Stimulated activated CD8-positive, alpha-beta memory T cell treated with anti-CD3 and anti-CD28 coated beads, Interleukin-15, amount 100 ng/mL, for 1 hour (primary cell): ENCODE results near the gene ZFYVE16.
"Not testable (repeated sequence)": the region's sequence is repeated elsewhere in the genome, so short reads cannot be mapped to it uniquely, and the experiment has no call there.

ENCODE experiments used
- DNase-seq: peaks from one replicate; pipeline ENCODE4 v3.0.0-alpha.2; 2020; ENCODE audit warnings: low read depth

The ZFYVE16 gene

DNA sequence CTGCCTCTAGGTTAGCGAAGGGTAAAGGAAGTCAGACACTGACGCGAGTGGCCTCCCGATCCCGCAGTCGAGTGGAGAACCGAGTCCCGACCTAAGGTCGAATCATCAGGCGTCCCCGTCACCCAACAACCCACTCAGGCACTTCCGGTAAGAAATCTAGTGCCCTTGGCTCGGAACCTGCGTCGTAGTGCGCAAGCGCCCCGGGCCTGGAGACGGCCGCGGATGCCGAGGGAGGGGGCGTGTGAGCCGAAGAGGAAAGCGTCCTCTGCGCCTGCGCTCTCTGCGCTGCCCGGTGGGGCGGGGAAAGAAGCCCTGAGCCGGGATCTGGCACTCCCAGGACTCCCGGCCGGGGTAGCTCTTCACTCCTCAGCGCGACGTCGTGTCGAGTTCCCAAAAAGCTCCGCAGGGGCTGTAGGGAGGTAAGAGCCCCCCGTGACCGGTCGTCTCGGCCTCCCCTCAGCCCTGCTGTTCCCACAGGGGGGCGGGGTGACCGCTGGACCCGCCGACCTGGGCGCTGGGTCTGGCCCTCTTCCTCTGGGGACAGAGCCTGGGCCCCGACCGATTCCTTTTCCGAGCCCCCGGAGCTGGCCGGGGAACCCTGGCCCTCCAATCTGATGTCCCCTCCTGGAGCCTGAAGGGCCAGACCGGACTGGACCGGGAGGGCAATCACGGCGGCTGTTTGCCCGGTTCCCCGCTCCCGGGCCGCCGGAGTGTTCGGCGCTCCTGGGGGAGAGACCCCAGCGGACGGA, at the start of gene ZFYVE16:
Gene ZFYVE16, plus strand, starts transcription at position 330 of the 749 bp plus-strand sequence. CDS start 26,084 bp downstream, outside the sequence.
- peak; percentile 89 for DNase-seq

DNA sequence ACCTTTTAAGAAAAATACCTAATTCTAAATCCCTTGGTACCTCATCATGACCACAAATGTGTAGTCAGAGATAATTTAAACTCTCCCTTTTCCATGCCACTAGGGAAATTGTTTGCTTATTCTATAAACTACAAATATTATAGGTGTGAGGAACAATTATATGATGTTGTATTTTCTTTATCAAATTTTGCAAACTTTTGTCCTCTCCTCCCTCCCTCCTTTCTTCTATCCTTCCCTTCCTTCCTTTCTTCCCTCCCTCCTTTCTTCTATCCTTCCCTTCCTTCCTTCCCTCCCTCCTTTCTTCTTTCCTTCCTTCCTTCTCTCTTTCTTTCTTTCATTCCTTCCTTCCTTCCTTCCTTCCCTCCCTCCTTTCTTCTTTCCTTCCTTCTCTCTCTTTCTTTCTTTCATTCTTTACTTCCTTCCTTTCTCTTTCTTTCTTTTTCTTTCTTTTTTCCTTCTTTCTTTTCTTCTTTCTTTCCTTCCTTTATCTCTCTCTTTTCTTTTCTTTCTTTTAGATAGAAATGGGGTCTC, 46.9 kb upstream of the ZFYVE16 start:
- DNase-seq = no peak

DNA sequence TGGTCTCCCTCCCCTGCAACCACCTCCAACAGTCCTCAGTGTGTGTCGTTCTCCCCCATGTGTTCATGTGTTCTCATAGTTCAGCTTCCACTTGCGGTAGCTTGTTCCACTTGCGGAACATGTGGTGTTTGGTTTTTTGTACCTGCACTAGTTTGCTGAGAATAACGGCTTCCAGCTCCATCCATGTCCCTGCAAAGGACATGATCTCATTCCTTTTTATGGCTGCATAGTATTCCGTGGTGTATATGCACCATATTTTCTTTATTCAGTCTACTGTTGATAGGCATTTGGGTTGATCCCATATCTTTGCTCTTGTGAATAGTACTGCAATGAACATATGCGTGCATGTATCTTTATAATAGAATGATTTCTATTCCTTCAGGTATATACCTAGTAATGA, 43.0 kb upstream of the ZFYVE16 start:
- DNase-seq = no peak

DNA sequence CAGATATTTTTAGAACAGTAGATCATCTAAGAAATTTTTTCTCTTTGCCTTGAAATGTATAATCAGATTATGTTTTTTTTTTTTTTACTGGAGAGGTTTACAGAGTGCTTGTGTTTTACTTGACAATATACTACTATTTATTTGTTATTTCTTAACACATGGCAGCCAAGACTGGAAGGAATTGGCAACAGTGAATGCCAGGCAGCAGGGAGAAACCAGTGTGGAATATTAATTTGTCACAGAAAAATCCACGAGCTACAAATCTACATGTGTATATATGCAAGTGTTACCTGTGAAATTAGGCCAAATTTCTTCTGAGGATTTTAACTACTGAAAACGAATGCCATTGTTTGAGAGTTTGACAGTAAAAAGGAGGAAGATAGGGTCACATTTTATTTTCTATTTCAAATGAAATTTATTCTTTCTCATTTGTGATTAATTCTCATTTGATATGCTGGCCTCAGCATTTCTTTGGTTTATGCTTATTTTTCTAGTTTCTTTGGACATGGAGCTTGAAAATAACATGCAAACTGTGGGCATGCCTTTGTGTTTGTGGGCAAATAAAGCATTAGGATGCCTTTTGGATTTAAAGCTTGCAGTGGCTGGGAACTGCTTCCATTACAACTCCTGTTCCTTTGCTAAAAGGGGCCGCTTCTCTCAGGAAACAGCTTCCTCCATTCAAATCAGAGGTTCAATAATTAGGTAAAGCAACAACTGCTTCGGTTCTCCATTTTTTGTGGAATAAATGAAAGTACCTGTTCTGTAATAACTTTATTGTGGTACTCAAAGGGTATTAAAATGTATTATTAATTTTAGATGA, 39.0 kb upstream of the ZFYVE16 start:
- DNase-seq = no peak

DNA sequence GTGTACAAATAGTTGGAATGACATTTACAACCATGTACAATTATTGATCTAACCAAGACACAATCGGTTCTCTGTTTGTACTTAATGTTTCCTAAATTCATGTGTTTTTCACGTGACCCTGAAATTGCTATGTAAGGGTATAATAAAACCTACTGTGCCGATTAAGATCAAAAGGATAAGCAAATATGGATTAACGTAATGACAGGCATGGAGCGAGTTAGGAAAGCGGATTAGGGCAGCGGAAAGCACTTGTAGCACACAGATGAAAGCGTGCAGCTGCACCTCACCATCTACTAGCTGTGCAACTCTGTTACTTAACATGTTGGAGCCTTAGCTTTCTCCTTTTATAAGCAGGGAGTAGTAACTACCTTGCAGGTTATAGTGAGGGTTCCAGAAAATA, 38.3 kb upstream of the ZFYVE16 start:
- DNase-seq = no peak

DNA sequence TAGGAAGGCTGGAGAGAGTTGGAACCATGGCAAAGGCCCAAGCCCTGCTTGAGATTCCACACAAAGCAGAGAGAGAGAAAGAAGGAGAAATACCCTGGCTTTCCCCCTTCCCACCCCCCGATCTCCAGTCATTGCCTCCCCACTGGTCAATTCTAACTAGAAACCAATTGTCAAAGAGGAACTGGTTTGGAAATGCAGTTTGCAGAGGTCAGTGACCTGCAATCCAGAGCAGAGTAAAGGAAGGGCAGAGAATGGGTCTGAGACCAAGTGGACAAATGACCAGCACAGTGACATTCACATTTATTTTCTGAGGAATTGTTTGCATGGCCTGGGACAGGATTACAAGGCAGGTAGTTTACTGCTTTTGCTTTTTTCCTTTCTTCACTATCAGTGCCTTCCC, 37.5 kb upstream of the ZFYVE16 start:
- DNase-seq = no peak

DNA sequence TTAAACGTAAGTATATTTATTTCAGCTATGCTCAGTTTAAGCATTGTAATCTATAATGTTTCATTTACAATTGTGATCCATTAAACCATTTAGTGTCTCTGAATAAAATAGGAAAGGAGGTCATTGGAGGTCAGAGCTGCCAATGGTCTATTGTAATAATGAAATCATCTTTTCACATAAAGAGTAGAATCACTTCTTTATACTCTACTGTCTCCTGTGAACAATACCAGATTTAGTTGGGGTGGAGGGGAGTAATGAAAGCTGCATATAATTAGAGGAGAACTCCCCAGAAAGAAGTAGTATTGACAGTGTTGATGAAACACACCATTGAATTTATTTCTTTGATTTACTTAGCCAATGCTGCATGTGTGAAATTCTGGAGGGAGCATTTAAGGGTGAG, 35.1 kb upstream of the ZFYVE16 start:
- DNase-seq = no peak

DNA sequence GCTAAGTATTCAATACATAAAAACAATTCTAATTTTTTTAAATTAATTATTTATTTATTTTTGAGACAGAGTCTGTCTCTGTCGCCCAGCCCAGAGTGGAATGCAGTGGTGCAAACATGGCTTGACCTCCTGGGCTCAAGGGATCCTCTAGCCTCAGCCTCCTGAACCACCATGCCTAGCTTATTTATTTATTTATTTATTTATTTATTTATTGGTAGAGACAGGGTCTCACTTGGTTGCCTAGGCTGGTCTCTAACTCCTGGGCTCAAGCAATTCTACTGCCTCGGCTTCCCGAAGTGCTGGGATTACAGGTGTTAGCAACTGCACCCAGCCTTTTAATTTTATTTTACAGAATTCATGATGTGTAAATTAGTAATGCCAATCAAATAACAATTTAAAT, 33.7 kb upstream of the ZFYVE16 start:
- no peak for DNase-seq

DNA sequence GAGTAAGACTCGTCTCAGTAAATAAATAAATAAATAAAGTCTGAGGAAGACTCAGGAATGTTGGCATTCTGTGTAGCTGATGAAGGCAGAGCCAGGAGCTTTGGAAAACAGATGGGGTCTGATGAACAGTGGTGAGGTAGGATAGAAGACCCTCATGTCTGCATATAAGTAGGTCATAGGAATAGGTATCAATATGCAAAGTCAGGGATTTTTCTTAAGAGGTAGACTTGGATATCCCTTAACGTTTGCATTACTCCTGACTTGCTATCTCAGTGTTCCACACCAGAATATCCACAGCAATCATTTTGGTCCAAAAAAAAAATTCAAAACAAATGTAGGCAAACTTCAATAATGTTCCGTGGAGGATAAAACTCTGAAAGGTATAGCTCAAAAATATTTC, 31.3 kb upstream of the ZFYVE16 start:
- no peak for DNase-seq

DNA sequence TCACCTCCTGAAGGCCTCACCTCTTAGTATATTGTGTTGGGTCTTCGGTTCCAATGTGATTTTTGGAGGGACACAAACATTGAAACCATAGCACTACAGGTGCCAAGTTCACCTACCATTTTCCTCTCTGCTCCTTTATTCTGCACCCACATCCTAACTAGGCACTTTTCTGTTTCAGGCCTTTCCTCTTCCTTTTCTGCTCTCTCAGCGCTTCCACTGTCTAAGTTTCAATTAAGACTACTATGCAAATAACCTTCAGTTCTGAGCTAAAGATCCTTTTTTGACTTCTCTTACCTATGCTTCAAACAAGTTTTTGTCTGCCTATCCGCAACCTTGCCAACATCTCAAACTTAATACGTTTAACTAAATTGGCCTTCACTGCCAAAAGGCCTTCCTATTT, 25.4 kb upstream of the ZFYVE16 start:
- DNase-seq = no peak

DNA sequence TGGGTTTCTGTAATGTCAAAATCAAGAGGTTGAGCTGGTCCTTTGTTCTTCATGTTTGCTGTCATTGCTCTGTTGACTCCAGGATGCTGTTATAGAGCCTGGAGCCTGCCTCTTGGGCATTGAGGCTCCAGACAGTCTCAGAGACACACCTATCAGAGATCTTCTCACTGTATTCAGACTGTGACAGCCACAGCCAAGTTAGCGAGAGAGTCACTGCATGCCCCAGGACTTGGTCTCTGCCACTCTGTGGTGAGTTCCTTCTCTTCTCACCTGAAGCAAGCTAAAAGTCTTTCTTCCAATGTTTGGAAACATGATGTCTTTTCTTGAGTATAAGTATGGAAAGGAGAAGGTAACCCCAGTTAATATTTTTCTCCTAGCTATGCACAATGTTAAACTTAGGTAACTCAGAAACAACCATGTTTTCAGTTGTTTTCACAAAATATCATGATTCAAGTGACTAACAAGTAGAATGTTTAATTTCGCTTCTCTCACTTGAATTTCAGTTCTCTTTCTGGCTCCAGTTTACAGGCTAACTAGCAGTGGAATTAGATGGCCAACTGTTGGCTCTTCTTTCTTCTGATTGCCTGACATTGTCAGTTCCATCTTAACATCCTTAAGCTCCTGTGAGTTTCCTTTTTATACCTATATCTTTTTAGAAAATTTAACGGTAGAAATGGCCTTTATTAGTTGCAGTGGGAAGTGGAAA, 20.6 kb upstream of the ZFYVE16 start:
- DNase-seq = no peak

DNA sequence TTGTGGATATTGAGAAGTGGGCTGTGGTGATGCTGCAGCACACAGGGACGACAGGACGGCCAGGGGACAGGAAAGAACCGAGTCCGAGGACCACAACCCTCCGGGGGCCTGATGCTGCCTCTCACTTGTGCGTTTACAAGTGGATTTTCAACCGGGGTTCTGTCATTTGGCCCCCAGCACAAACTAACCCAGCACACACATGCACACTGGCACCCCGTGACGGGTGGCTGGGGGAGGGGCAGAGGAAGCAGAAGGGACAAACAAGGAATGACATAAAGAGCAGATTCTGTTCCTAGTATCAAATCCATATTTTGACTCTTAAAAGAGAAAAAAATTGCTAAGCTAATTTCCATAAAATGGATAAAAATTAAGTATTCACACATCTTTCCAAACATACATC, 18.3 kb upstream of the ZFYVE16 start:
- DNase-seq = no peak

DNA sequence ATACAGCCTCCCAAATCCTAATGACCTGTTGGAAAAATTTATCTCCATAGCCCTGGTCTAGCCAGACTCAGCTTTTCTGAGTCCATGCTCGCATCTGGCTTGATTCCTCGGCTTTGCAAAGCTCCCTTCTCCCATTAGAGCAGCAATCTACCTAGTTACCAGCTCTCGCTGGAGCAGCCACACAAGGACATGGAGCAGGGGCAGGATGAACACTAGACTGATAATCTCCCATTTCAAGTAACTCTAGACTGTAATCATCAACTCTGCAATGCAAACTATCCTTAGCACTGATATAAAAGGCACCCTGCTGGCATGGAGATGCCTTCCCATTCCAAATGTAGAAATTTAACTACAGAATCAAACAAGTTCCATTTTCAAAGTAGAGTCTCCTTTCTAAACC, 17.5 kb upstream of the ZFYVE16 start:
- not testable (repeated sequence) for DNase-seq

DNA sequence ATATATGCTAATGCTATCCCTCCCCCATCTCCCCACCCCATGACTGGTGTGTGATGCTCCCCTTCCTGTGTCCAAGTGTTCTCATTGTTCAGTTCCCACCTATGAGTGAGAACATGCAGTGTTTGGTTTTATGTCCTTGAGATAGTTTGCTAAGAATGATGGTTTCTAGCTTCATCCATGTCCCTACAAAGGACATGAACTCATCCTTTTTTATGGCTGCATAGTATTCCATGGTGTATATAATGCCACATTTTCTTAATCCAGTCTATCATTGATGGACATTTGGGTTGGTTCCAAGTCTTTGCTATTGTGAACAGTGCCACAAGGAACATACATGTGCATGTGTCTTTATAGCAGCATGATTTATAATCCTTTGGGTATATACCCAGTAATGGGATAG, 16.6 kb upstream of the ZFYVE16 start:
- not testable (repeated sequence) for DNase-seq

DNA sequence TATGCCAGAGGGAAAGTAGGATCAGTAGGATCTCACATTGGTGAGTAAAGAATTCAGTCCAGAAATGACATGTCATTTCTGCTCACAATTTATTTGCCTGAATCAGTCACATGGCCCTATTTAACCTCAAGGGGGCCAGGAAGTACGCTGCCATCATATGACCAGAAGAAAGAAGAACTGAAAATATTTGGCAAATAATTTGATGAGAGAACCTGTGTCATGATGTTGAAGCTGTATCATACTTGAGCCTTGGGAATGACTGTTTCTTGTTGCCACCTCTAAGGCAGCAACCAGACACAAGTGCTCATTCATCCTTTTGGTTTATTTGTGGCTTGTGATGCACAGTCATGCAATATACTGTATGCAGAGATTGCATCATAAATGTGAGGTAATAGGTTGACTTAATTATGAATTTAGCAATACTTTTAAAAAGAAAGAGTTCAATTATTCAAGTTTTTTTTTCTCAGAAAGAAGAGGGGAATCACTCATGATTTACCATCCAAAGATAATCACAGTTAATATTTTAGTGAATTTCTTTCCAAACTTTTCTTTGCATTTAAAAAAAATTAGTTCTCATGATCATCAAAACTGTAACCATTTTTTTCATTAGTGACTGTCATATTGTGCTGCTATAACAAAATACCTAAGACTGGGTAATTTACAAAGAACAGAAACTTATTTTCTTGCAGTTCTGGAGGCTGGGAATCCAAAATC, 8.2 kb upstream of the ZFYVE16 start:
- no peak for DNase-seq

DNA sequence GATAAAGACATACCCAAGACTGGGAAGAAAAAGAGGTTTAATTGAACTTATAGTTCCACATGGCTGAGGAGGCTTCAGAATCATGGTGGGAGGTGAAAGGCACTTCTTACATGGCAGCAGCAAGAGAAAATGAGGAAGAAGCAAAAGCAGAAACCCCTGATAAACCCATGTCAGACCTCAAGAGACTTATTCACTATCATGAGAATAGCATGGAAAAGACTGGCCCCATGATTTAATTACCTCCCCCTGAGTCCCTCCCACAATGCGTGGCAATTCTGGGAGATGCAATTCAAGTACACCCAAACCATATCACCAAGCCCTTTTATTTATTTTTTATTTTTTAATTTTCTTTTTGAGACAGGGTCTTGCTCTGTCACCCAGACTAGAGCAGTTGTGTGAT, 7.5 kb upstream of the ZFYVE16 start:
- not testable (repeated sequence) for DNase-seq

DNA sequence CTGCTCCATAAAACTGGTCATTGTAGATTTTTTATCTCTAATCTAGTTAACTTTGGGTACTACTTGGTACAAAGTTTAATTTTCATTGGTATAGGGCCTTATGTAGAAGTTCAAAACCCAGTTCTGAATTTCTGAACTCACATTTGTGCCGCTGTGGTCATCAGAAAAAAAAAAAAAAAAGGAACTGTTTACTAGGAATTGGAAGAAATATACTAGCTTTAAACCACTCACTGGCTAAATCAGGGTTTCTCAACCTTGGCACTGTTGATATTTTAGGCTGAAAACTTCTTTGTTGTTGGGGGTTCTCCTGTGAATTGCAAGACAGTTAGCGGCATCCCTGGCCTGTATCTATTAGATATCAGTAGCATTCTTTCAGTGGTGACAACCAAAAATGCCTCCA, 4.1 kb upstream of the ZFYVE16 start:
- DNase-seq = no peak

DNA sequence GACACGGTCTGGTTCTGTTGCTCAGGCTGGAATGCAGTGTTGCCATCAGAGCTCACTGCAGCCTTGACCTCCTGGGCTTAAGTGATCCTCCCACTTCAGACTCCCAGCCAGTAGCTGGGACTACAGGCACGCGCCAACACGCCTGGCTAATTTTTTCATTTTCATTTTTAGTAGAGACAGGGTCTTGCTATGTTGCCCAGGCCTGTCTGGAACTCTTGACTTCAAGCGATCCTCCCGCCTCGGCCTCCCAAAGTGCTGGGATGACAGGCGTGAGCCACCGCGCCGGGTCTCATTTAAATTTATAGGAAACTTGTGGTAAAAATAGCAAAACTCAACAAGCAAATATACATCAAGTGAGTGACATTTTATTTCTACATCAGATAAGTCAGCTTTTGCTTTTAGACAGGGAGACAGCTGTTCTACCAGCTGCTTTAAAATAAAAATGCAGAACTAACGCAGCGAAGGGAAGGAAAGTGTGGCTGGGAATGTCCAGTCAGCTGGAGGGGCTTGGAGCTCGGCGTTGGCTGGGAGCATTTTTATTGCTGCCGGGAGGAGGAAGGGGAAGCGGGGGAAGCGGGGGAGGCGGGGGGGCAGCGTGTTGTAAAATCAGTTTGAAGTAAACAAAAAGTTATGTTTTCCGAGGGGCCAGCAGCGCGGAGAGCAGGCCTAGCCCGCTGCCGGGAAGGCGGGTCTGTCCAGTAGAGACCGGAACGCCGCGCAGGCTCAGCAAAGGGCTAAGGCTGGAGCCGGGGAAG, 707 bp upstream of the ZFYVE16 start:
- no peak for DNase-seq

DNA sequence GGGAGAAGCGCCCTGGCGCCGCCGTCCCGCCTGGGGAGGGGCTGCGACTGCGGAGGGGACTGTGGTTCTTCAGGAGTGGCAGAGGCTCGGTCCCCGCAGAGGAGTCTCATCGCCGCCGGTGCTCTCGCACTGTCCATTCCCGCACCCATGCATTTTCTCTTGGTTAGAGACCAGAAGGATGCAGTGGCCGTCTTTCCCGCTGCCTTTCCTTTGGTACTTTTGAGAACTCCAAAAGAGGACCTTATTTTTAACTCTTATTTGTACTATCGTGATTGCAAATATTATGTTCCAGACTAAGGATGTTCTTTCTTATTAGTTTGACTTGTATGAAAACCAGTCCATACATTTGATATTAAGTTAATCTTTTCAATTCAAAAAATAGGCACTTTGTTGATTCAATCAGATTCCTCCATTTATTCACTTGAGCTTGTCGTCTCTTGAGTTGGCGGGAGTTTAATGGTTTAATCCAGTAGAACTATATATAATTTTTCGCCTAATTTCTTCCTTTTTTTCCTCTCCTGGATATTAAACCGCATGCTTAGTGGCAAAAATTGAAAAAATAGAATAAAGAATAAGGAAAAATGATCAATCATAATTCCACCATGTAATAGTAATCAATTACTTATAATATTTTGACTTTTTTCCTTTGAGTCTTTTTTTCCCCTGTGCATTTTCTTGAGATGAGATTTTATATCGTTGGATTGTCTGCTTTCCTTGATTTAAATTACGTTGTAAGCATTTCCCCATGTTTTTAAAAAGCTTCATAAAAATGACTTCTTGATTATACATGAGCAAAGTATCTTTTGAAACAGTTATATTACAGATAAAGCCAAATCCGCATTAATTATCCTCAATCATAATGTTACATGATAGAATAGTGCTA, 861 bp downstream of the ZFYVE16 start:
- peak; percentile 6 for DNase-seq

DNA sequence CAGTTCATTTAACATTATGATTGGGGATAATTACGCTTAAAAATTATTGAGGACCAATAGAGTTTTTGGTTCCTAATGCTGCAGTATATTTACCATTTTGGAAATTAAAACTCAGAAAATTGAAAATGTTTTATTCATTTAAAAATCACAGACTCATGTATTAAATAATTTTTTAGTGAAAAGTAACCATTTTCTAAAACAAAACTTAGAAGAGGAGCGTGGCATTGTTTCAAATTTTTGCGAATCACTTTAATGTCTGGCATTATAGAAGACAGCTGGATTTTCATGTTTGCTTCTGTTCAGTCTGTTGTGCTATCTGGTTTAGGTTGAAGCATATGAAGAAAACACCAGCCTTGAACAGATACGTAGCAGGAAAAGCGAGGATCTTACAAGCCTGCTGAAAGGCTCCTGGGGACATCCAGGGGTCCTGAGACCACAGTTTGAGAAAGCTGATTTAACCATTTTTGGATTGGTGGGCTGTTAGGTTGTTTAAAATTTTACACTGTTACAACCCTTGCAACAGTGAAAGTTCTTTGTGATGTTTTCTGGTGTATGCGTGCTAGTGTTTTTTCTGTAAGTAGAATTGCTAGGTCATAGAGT, 1.6 kb downstream of the ZFYVE16 start:
- no peak for DNase-seq
